ENCODE data around the gene SHC1. TPM values are rescaled to one million over a fixed set of nuclear protein-coding genes. Genes with fewer than 3 reads are reported as not detected.

The SHC1 gene
- total RNA-seq, 1 donor from 2014 or later, result 81.1 TPM

DNA sequence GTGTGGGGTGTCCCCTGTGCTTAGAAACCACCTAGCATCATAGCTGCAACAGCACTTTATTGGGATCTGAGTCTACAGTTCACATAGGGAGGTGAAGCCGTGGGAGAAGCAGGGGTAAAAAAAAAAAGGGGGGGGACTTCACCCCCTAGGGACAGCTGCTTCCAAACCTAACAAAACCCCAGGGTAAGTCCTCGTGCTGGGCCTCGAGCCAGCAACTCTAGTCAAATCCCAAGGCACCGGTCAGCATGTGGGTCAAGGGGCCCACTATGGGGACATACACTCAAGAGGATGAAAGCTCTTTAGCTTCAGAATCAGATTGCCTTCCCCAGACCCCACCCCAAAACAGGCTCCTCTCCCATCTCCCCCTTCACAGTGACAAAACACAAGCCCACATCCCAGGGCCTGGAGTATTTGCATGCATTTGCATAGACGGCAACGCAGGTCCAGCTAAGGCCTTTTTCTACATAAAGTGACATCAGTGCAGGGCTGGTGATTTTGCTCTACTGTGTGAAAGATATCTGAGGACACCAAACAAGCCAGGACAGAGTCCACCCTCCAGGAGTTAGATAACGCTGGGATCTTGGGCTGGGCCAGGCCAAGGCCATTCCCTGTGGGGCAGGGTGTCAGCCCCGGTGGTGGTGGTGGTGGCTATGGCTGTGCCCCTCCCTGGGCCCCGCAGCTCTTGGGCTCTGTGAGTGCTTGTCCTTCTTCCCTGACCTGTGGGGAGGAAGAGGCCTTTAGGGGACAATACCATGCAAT lies 26.0 kb downstream of the SHC1 start:
- intact Hi-C loops (cut with micrococcal nuclease), result no loop called here

DNA sequence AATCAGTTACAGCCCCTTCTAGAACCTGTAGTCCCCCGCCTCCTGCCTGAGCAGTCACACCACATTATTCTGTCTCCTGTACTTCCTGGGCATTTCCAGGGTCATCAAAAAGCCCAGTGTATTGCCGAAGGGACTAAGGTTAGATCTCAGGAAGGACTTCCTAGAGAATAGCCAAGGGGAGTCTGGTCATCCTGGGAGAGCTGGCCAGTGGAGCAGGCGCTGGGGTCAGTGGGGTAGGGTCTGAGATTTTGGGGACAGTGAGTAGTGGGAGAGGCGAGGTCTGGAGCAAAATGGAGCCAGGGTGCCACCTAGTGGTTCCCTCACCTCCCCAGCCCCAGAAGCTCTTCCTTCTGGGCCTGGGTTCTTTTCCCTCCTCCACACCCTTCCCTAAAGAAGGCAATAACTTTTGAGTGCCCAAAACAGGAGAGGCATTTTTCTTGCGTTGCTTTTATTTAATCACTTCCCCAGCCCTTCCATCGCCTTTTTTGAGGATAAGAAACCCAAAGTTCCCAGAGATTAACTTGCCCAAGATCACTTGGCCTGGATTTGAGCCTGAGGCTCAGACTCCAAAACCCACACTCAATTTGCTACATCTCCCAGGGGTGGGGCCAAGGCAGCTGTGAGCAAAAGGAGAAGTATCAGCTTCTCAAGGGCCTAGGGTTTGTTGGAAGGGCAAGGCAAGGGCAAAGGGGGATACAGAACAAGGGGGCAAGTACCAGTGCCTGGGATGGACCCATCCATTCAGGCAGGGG lies 26.7 kb downstream of the SHC1 start:
- intact Hi-C loops (cut with micrococcal nuclease), result no loop called here

GRCh38 chr1:154941333-154942013 lies 29.1 kb downstream of the SHC1 start:
- intact Hi-C loops (cut with micrococcal nuclease), result no loop called here

DNA sequence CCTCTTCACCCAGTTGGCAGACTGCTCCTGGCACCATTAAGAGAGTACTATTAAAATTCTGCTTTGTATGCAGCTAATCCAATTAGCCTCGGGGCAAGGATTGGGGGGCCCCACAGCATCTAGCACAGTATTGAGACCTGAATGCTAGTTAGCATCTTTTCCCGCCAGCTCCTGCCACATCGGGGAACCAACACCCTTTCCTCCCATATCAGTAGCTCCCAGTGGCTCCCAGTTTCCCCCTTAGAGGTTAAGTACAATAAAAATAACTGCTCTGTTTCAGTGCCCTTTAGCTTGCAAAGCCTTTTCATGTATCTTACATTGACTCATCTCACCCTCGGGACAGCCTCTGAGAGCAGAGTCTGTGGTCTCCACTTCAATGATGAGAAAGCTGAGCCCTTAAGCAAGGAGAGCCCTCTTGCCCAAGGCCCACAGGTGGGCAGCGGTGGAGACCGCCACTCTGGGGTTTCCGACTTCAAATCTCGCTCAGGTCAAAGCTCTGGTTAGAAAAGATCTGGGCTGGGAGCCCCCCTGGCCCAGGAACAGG lies 29.8 kb downstream of the SHC1 start:
- intact Hi-C loops (cut with micrococcal nuclease), result no loop called here

DNA sequence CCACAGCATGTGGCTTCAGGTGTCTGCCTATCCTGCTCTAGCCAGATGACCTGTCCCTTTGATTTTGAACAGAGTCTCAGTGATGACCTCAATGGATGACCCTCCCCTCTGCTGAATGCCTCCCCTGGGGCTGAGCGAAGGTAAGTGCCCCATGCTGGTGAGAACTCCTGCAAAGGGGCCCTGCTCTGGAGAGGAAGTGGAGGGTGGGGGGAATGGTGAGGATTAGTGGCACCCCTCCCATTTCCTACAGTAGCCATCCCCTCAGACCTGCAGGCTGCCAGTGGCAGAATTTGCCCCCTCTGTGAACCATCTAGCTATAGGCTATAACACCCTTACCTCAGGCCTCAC lies 30.4 kb downstream of the SHC1 start:
- intact Hi-C loops (cut with micrococcal nuclease), result no loop called here

DNA sequence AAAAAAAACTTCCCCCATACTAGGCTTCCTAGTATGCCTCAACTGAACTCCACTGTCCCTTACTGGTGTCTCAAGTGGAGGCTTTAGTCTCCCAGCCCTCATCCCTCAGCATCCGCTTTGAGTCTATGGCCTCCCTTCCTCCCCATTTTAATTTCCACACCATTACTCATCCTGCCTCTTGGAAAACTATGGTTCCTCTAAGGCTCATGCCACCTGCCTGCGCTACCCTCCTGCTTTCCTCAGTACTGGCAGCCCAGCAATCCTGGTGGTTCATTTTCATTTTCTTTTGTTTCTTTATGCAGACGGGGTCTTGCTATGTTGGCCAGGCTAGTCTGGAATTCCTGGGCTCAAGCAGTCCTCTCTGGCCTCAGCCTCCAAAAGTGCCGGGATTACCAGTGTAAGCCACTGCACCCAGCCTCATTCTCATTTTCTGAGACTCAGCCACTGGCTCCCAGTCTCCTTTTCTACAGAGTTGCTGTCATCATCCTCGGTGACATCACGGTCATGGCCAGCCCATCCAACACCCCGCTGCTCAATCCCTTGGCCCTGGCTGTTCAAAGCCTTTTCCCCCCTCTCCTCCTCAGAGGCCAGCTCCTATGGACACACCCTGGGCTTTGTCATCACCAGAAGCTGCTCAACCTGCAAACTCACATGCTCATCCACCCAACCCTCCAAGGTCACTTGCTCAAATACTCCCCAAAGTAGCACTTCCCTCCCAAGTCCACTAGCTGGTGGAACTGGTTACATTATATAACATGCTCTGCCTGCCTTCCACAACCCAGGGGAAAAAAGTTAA lies 31.7 kb downstream of the SHC1 start:
- intact Hi-C loops (cut with micrococcal nuclease), result loop anchor here (5.0 kb wide), 3 partner anchors 192 to 1017 kb away; partner anchors contain the start of genes GATAD2B and UBAP2L

DNA sequence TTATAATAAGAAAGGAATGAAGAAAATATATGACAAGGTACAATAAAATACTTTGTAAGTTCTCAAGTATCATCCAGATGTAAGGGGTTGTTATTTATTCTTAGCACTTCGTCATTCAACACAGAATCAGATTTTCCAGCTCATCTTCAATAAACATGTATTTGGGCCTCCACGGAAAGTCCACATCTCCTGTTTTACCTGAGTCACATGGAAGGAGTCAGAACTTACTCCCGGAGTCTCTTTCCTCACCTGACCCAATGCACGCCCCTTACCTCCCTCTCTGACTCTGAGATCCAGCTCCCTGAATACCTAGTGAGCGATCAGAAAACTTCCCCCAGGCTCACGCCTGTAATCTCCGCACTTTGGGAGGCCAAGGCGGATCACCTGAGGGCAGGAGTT lies 32.6 kb downstream of the SHC1 start:
- intact Hi-C loops (cut with micrococcal nuclease), result loop anchor here (1.0 to 5.0 kb wide), 17 partner anchors 17 to 1016 kb away; partner anchors contain the start of genes CKS1B, EFNA4, FLAD1 and GATAD2B

- intact Hi-C loops (cut with micrococcal nuclease), result loop anchor here (1.0 to 5.0 kb wide), 17 partner anchors 18 to 1015 kb away; partner anchors contain the start of genes CKS1B, EFNA4, FLAD1 and GATAD2B
Measured at GRCh38 chr1:154937085-154937987, 33.2 kb downstream of the SHC1 start.

DNA sequence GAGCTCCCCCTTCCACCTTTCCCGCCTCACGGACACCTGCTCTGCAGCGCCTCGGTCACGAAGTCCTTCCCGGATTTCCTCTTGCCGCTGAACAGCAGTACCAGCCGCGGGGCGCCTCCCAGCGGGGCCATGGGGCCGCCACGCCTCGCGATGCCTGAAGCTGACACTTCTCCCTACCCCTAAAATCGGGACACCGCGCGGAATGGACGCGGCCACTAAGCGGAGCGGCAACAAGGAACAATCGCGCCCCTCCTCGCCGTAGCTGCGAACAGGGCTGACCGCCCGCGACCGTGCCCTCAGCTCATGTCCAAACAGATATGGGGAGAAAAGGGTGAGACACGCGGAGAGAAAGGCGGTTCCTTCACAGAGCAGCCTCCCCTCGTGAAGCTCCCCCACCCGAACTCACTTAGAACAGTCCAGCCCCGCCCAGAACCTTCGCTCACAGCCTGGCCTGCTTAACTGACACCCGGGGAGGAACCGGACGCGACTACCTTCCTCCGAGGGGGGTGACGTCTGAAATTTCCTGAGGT lies 33.9 kb downstream of the SHC1 start, which contains the start of gene PMVK:
TSS of gene PMVK (minus strand) at position 165 of the 530 bp plus-strand sequence. CDS start at position 131, 34 bp downstream.
- intact Hi-C loops (cut with micrococcal nuclease), result loop anchor here (1.0 to 5.0 kb wide), 20 partner anchors 19 to 1014 kb away; partner anchors contain the start of genes ADAR, CKS1B, EFNA4 and FLAD1

GRCh38 chr1:154935749-154936554 lies 34.6 kb downstream of the SHC1 start:
- intact Hi-C loops (cut with micrococcal nuclease), result loop anchor here (1.0 to 5.0 kb wide), 11 partner anchors 49 to 1014 kb away; partner anchors contain the start of genes ADAR, EFNA4, GATAD2B and KCNN3

DNA sequence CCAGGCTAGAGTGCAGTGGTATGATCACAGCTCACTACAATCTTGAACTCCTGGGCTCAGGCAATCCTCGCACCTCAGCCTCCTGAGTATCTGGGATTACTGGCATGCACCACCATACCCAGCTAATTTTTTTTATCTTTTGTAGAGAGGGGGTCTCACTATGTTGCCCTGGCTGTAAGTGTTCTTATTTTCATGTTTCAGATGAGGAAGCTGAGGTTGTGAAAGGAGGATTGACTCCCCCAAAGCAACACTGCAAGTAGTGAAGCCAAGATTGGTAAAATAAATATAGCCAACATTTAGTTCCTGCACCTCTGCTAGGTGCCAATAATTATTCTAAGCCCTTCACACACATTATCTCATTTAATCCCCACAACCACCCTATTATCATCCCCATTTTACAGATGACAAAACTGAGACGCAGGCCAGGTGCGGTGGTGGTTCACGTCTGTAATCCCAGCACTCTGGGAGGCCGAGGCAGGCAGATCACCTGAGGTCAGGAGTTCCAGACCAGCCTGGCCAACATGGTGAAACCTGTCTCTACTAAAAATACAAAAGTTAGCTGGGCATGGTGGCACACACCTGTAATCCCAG lies 36.1 kb downstream of the SHC1 start:
- intact Hi-C loops (cut with micrococcal nuclease), result no loop called here

GRCh38 chr1:154931940-154932487 lies 38.5 kb downstream of the SHC1 start:
- intact Hi-C loops (cut with micrococcal nuclease), result no loop called here

GRCh38 chr1:154926201-154926600 lies 44.3 kb downstream of the SHC1 start:
- intact Hi-C loops (cut with micrococcal nuclease), result no loop called here

DNA sequence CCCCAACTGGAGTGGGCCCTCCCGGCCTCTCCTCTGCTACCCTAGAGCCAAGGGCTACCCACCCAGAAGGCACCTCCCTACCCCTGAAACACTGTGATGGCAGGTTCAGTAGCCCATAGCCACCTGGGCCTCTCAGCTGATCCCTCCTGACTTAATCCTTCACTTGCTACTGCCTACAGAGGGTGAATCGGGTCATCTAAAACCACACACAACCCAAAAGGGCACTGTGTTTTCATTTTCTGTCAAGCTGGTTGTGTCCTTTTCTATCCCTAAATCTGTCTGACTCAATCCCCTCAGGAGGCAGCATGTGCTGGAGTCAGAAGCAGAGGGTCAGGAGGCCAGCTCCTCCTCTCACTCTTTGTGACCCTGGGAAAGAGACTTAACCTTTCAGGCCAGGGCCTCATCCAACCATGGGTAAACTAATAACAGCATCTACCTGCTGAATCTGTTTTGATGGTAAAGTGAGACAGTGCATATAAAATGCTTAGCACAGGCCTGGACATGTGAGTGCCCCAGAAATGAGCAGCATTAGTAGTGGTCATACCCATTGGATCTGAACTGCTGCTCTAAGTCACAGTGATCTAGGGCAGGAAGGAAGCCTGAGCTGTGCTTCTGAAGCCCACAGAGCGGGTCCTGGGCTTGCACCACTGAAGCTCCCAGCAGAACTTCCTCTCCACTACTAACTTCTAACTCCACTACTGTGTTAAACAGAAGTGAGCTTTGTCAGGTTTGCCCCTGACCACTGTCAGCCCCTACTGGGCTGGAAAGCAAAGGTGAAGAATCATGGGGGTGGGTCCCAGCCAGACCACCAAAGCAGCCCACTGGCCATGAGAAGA lies 45.0 kb downstream of the SHC1 start:
- intact Hi-C loops (cut with micrococcal nuclease), result no loop called here

DNA sequence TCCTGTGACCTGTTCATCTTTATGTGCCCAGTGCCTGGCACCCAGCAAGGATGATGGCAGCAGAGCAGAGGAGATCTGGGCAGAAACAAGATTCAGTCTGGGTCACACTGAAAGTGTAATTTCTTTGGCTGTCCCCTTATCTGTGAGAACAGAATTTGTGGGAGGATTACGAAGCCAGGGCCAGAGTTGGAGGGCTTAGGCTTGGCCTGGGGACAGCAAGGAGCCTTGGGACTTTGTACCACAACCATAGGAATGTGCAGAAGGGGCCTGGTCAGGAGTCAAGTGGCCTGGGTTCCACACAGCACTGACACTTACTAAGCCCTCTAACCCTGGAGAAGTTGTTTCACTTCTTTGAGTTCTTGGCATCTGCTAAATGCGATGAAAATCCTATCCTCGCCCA lies 46.9 kb downstream of the SHC1 start:
- intact Hi-C loops (cut with micrococcal nuclease), result no loop called here

GRCh38 chr1:154913273-154913672 lies 57.3 kb downstream of the SHC1 start:
- intact Hi-C loops (cut with micrococcal nuclease), result no loop called here

- intact Hi-C loops (cut with micrococcal nuclease), result no loop called here
Measured at GRCh38 chr1:154912755-154913154, 57.8 kb downstream of the SHC1 start.
